Ascending aorta (tissue), 2 donors: ENCODE results near the gene GON7. TPM values are rescaled to one million over a fixed set of nuclear protein-coding genes. Genes with fewer than 3 reads are reported as not detected.
"Not testable (repeated sequence)": the region's sequence is repeated elsewhere in the genome, so short reads cannot be mapped to it uniquely, and the experiment has no call there.

ENCODE experiments used
- DNase-seq, 2 donors: peaks; one replicate each; pipeline ENCODE4 v3.0.0-alpha.2; 2019; ENCODE audit warnings: low spot score in 2 of 2
- H3K27ac ChIP-seq, 2 donors: fragments of 200-600 bp; sonication (generic); one replicate each; pipeline ENCODE4 v1.5.1; 2016 to 2017; ENCODE audit warnings: mild to moderate bottlenecking in 1 of 2
- H3K27me3 ChIP-seq: fragments of 200-600 bp; sonication (generic); one replicate; pipeline ENCODE4 v1.5.1; 2017
- H3K36me3 ChIP-seq, 2 donors: fragments of 200-600 bp; sonication (generic); one replicate each; pipeline ENCODE4 v1.5.1; 2016
- H3K4me1 ChIP-seq, 2 donors: fragments of 200-600 bp; sonication (generic); one replicate each; pipeline ENCODE4 v1.5.1; 2016 to 2017; ENCODE audit warnings: mild to moderate bottlenecking in 1 of 2
- H3K4me3 ChIP-seq, 2 donors: fragments of 200-600 bp; sonication (generic); one replicate each; pipeline ENCODE4 v1.5.1; 2016 to 2017; ENCODE audit warnings: mild to moderate bottlenecking in 1 of 2
- H3K9me3 ChIP-seq, 2 donors: fragments of 200-600 bp; sonication (generic); one replicate each; pipeline ENCODE4 v1.5.1; 2016
- intact Hi-C: fragments of 100-400 bp; cut with DNase I; formaldehyde crosslinking; loops from one replicate; pipeline ENCODE4 v1.15.1; 2023
- total RNA-seq: library from RNA; depleted of rRNA; stranded (reverse); fragments of >200 nt; gene quantifications from one replicate; pipeline ENCODE4 v1.1.0, GENCODE V29; 2016
- TF ChIP-seq, protein P1 (sequence below), 3 experiments: fragments of 200-600 bp in 2 of 3; fragments of 450-650 bp in 1 of 3; sonication (generic) in 2 of 3; IDR thresholded peaks; one replicate each; pipeline ENCODE4 v1.5.1; 2016 to 2019; ENCODE audit warnings: antibody characterized with exemption in 3 of 3, mild to moderate bottlenecking in 1 of 3, moderate library complexity in 1 of 3

The GON7 gene
- total RNA-seq, 1 donor from 2014 or later, result 4.6 TPM

DNA sequence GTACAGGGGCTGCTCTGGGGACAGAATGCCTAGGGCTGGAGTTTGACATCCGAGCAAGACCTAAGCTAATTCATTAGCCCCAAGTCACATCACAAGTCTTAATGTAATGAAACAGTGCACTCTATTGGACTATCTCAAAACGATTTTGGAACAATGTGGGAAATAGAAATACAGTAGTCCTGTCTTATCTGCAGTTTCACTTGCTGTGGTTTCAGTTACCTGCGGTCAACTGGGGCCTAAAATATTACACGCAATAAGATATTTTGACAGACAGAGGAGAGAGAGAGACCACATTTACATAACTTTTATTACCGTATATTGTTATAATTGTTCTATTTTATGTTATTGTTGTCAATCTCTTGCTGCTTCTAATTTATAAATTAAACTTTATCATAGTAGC is 43.3 kb downstream of the GON7 start:
- TF ChIP-seq, protein P1, sequence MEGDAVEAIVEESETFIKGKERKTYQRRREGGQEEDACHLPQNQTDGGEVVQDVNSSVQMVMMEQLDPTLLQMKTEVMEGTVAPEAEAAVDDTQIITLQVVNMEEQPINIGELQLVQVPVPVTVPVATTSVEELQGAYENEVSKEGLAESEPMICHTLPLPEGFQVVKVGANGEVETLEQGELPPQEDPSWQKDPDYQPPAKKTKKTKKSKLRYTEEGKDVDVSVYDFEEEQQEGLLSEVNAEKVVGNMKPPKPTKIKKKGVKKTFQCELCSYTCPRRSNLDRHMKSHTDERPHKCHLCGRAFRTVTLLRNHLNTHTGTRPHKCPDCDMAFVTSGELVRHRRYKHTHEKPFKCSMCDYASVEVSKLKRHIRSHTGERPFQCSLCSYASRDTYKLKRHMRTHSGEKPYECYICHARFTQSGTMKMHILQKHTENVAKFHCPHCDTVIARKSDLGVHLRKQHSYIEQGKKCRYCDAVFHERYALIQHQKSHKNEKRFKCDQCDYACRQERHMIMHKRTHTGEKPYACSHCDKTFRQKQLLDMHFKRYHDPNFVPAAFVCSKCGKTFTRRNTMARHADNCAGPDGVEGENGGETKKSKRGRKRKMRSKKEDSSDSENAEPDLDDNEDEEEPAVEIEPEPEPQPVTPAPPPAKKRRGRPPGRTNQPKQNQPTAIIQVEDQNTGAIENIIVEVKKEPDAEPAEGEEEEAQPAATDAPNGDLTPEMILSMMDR (IDR thresholded peaks at IDR 0.05), result no peak
- DNase-seq, result no peak

DNA sequence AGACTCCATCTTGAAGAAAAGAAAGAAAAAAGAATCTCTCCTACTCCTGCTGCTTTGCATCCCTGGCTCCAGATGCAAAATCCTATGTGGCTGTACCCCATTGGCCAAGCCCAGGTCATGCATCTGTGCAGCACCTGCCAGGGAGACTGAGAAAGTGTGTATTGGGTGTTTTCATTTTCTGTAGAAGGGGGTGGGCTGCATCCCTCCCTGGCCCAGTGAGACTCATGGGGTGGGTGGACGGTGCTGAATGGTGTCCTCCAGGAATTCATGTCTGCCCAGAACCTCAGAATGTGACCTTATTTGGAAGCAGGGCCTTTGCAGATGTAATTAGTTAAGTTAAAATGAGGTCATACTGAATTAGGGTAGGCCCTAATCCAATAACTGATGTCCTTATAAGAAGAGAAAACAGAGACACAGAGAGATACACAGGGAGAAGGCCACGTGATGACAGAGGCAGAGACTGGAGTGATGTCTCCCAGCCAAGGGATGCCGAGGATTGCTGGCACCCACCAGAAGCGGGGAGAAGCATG is 45.4 kb downstream of the GON7 start:
- intact Hi-C loops, result no loop called here
- DNase-seq, result no peak
- Histone ChIP-seq H3K27ac (no peak overlapping the region), H3K4me3 (no peak overlapping the region), H3K27me3 (no peaks in the 10 kb centered on the region), H3K36me3 (no peaks in the 10 kb centered on the region), H3K4me1 (no peaks in the 10 kb centered on the region), H3K9me3 (no peaks in the 10 kb centered on the region)
- TF ChIP-seq, protein P1 (IDR thresholded peaks at IDR 0.05), result no peak

More for the DNA sequence above, 43.3 kb downstream of the GON7 start:
- Histone ChIP-seq H3K36me3 (no peaks in the 10 kb centered on the region), H3K27ac (no peak overlapping the region), H3K4me3 (no peak overlapping the region), H3K9me3 (no peaks in the 10 kb centered on the region), H3K27me3 (no peaks in the 10 kb centered on the region), H3K4me1 (no peaks in the 10 kb centered on the region)
- intact Hi-C loops, result no loop called here

DNA sequence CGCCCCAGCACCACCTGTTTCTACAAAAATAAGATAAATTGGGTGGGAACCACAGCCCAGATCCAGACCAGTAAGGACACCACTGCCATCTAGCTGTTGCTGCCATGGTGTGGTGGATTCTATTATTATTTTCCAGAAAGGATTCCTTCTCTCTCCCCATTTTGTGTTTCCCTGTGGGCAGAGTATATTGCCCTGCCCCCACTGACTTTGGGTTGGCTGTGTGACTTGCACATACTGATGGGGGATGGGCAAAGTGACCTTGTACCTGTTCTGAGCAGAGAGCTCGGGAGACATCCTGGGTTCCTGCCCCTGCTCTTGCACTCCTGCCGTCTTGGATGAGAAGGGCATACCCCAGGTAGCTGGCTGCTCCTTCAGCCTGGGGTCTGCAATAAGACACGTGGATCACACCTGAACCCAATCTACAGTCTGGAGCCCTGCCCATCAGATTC is 46.5 kb downstream of the GON7 start:
- no peak for DNase-seq

DNA sequence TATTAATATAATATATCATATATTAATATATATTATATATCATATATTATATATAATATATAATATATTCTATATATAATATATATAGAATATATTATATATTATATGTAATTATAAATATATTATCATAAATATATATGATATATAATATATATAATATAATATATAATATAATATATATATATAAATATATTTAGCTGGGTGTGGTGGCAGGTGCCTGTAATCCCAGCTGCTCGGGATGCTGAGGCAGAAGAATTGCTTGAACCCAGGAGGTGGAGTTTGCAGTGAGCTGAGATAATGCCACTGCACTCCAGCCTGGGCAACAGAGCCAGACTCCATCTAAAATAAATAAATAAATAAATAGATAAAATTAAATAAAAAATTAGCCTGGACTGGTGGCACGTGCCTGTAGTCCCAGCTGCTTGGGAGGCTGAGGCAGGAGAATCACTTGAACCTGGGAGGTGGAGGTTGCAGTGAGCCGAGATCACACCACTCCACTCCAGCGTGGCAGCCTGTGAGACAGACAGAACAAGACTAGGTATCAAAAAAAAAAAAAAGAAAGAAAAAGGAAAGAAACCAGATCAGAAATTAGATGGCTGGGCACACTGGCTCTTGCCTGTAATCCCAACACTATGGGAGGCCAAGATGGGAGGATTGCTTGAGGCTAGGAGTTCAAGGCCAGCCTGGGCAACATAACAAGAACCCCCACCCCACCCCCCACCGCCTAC is 47.1 kb downstream of the GON7 start:
- H3K9me3 ChIP-seq, H3K4me3 ChIP-seq, DNase-seq, H3K27ac ChIP-seq, H3K36me3 ChIP-seq, intact Hi-C loops, H3K4me1 ChIP-seq, H3K27me3 ChIP-seq: not testable (repeated sequence)

More for the DNA sequence above, 46.5 kb downstream of the GON7 start:
- intact Hi-C loops, result no loop called here
- H3K36me3 ChIP-seq, result no peaks in the 10 kb centered on the region
- H3K27ac ChIP-seq, result no peak overlapping the region
- no peak overlapping the region for H3K4me3 ChIP-seq
- H3K9me3 ChIP-seq, result no peaks in the 10 kb centered on the region
- H3K27me3 ChIP-seq, result no peaks in the 10 kb centered on the region
- no peaks in the 10 kb centered on the region for H3K4me1 ChIP-seq
- TF ChIP-seq, protein P1 (IDR thresholded peaks at IDR 0.05), result peak in 1 of 3 experiments; percentile 15

DNA sequence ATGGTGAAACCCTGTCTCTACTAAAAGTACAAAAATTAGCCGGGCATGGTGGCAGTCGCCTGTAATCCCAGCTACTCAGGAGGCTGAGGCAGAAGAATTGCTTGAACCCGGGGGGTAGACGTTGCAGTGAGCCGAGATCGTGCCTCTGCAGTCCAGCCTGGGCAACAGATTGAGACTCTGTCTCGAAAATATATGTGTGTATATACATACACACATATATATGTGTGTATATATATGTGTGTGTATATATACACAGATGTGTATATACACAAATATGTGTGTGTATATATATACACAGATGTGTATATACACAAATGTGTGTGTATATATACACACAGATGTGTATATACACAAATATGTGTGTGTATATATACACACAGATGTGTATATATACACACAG is 48.5 kb downstream of the GON7 start:
- H3K27me3 ChIP-seq, H3K36me3 ChIP-seq, H3K27ac ChIP-seq, H3K4me1 ChIP-seq, H3K4me3 ChIP-seq, DNase-seq, intact Hi-C loops, H3K9me3 ChIP-seq: not testable (repeated sequence)

- Histone ChIP-seq H3K4me1 (no peaks in the 10 kb centered on the region), H3K27ac (no peak overlapping the region), H3K4me3 (no peak overlapping the region), H3K27me3 (no peaks in the 10 kb centered on the region), H3K9me3 (no peaks in the 10 kb centered on the region), H3K36me3 (no peaks in the 10 kb centered on the region)
- intact Hi-C loops, result no loop called here
- TF ChIP-seq, protein P1 (IDR thresholded peaks at IDR 0.05), result no peak
- DNase-seq, result no peak
Measured at GRCh38 chr14:93156693-93157369, 50.0 kb downstream of the GON7 start.
